Gastrocnemius medialis (tissue), 4 donors: ENCODE results near the gene RYK. TPM values are rescaled to one million over a fixed set of nuclear protein-coding genes. Genes with fewer than 3 reads are reported as not detected.

Experiments
- ATAC-seq, 2 donors: fragments of 150-250 bp; one replicate each; pipeline ENCODE4 v1.9.1; 2016
- DNase-seq, 2 donors: peaks; one replicate each; pipeline ENCODE4 v3.0.0-alpha.2; 2019
- H3K27ac ChIP-seq, 4 donors: fragments of 200-600 bp; sonication (generic); 1 replicate in 1 of 4; 2 replicates in 3 of 4; pipeline ENCODE4 v1.5.1; 2016 to 2018; ENCODE audit warnings: mild to moderate bottlenecking in 2 of 4, moderate library complexity in 1 of 4
- H3K27me3 ChIP-seq, 3 donors: fragments of 200-600 bp; sonication (generic) in 2 of 3; 1 replicate in 1 of 3; 2 replicates in 2 of 3; pipeline versions ENCODE4 v1.5.1 to v1.6.0; 2016 to 2019; ENCODE audit warnings: mild to moderate bottlenecking in 1 of 3, moderate library complexity in 1 of 3
- H3K36me3 ChIP-seq, 2 donors: fragments of 200-600 bp; sonication (generic) in 1 of 2; one replicate each; pipeline ENCODE4 v1.5.1; 2017 to 2018
- H3K4me1 ChIP-seq, 2 donors: fragments of 200-600 bp; sonication (generic) in 1 of 2; one replicate each; pipeline ENCODE4 v1.5.1; 2016 to 2017; ENCODE audit warnings: mild to moderate bottlenecking in 2 of 2
- H3K4me3 ChIP-seq, 4 donors: fragments of 200-600 bp; sonication (generic) in 3 of 4; 1 replicate in 1 of 4; 2 replicates in 3 of 4; pipeline ENCODE4 v1.5.1; 2016 to 2019; ENCODE audit warnings: mild to moderate bottlenecking in 2 of 4
- H3K9me3 ChIP-seq, 3 donors: fragments of 200-600 bp; sonication (generic) in 2 of 3; 1 replicate in 1 of 3; 2 replicates in 2 of 3; pipeline ENCODE4 v1.5.1; 2016 to 2019
- CTCF ChIP-seq, 5 experiments: fragments of 450-650 bp in 3 of 5; fragments of 200-600 bp in 2 of 5; sonication (generic) in 2 of 5; IDR thresholded peaks in 4 of 5; conservative IDR thresholded peaks in 1 of 5; 1 replicate in 4 of 5; 2 replicates in 1 of 5; pipeline ENCODE4 v1.5.1; 2016 to 2019; ENCODE audit warnings: antibody characterized with exemption in 5 of 5, mild to moderate bottlenecking in 3 of 5, moderate library complexity in 3 of 5
- POLR2A ChIP-seq, 2 donors: fragments of 450-650 bp; IDR thresholded peaks; one replicate each; pipeline ENCODE4 v1.6.1; 2017; ENCODE audit warnings: antibody characterized with exemption in 2 of 2, mild to moderate bottlenecking in 2 of 2, moderate library complexity in 2 of 2
- in situ Hi-C, 4 donors: fragments of 200-750 bp; cut with MboI; loops; one replicate each; pipeline versions ENCODE4 v1.15.0 to v1.8.0; 2017; ENCODE audit warnings: low sequenced_read_pairs in 4 of 4
- intact Hi-C: fragments of 100-400 bp; cut with DNase I; formaldehyde crosslinking; loops from one replicate; pipeline ENCODE4 v1.15.1; 2023; ENCODE audit warnings: low total_unique reads
- total RNA-seq, 4 donors: library from RNA; depleted of rRNA; stranded (reverse); fragments of >200 nt; gene quantifications; one replicate each; pipeline versions ENCODE4 v1.1.0 to v1.2.3, GENCODE V29; 2016

The RYK gene
- total RNA-seq, 4 donors from 2014 or later: 25.8 to 42.4 (median 35.0) TPM

GRCh38 chr3:134161898-134162615 lies 88.6 kb downstream of the RYK start:
- TF ChIP-seq POLR2A (IDR thresholded peaks at IDR 0.05) (no peak), CTCF (IDR thresholded peaks at IDR 0.05 in 4 of 5, conservative IDR thresholded peaks at IDR 0.05 in 1 of 5) (no peak)
- intact Hi-C loops (no loop called here), in situ Hi-C loops (no loop called here)
- Histone ChIP-seq H3K27me3 (no peaks in the 10 kb centered on the region), H3K9me3 (no peaks in the 10 kb centered on the region), H3K4me3 (no peak overlapping the region), H3K36me3 (peaks cover 0 to 39% of the 10 kb centered on the region in 2 donors), H3K4me1 (no peaks in the 10 kb centered on the region), H3K27ac (no peak overlapping the region)
- DNase-seq: no peak
- no peak for ATAC-seq

- no peak for ATAC-seq
- no peaks in the 10 kb centered on the region for H3K4me1 ChIP-seq
- H3K27ac ChIP-seq: no peak overlapping the region
- H3K36me3 ChIP-seq: peaks cover 0 to 54% of the 10 kb centered on the region in 2 donors
- in situ Hi-C loops (no loop called here), intact Hi-C loops (no loop called here)
- H3K9me3 ChIP-seq: no peaks in the 10 kb centered on the region
- H3K4me3 ChIP-seq: no peak overlapping the region
- no peak for DNase-seq
- no peak for TF ChIP-seq CTCF (IDR thresholded peaks at IDR 0.05 in 4 of 5, conservative IDR thresholded peaks at IDR 0.05 in 1 of 5)
- no peak for TF ChIP-seq POLR2A (IDR thresholded peaks at IDR 0.05)
- H3K27me3 ChIP-seq: no peaks in the 10 kb centered on the region
These were observed 95.2 kb downstream of the RYK start for GRCh38 chr3:134155446-134155845.

GRCh38 chr3:134153761-134154160 lies 96.9 kb downstream of the RYK start:
- no peaks in the 10 kb centered on the region for H3K4me1 ChIP-seq
- H3K27ac ChIP-seq: no peak overlapping the region
- intact Hi-C loops (no loop called here), in situ Hi-C loops (no loop called here)
- H3K9me3 ChIP-seq: no peaks in the 10 kb centered on the region
- no peaks in the 10 kb centered on the region for H3K27me3 ChIP-seq
- no peak for DNase-seq
- peaks cover 0 to 49% of the 10 kb centered on the region in 2 donors for H3K36me3 ChIP-seq
- TF ChIP-seq POLR2A (IDR thresholded peaks at IDR 0.05) (no peak), CTCF (IDR thresholded peaks at IDR 0.05 in 4 of 5, conservative IDR thresholded peaks at IDR 0.05 in 1 of 5) (no peak)
- H3K4me3 ChIP-seq: no peak overlapping the region
- ATAC-seq: no peak

- intact Hi-C loops (no loop called here), in situ Hi-C loops (no loop called here)
- Histone ChIP-seq H3K9me3 (no peaks in the 10 kb centered on the region), H3K27ac (no peak overlapping the region), H3K4me3 (no peak overlapping the region), H3K27me3 (no peaks in the 10 kb centered on the region), H3K4me1 (no peaks in the 10 kb centered on the region), H3K36me3 (peaks cover 0 to 18% of the 10 kb centered on the region in 2 donors)
- ATAC-seq: no peak
- DNase-seq: no peak
- TF ChIP-seq CTCF (IDR thresholded peaks at IDR 0.05 in 4 of 5, conservative IDR thresholded peaks at IDR 0.05 in 1 of 5): no peak
- TF ChIP-seq POLR2A (IDR thresholded peaks at IDR 0.05): no peak
These were observed 100.2 kb downstream of the RYK start for GRCh38 chr3:134150476-134150875.

GRCh38 chr3:134149286-134149685 lies 101.4 kb downstream of the RYK start:
- H3K27me3 ChIP-seq: no peaks in the 10 kb centered on the region
- TF ChIP-seq POLR2A (IDR thresholded peaks at IDR 0.05): no peak
- no peak for TF ChIP-seq CTCF (IDR thresholded peaks at IDR 0.05 in 4 of 5, conservative IDR thresholded peaks at IDR 0.05 in 1 of 5)
- no peaks in the 10 kb centered on the region for H3K9me3 ChIP-seq
- intact Hi-C loops: no loop called here
- in situ Hi-C loops: no loop called here
- peaks cover 0 to 7% of the 10 kb centered on the region in 2 donors for H3K36me3 ChIP-seq
- ATAC-seq: no peak
- H3K4me1 ChIP-seq: no peaks in the 10 kb centered on the region
- no peak overlapping the region for H3K27ac ChIP-seq
- DNase-seq: no peak
- no peak overlapping the region for H3K4me3 ChIP-seq
